HG02938 (cell line): ENCODE measurements around the gene SLC13A2.

Experiments
- ATAC-seq: cut with Tn5 transposase; IDR thresholded peaks from one replicate; pipeline ENCODE4 v1.9.1; 2021; ENCODE audit warnings: mild to moderate bottlenecking, moderate library complexity; ENCODE audit not compliant: unreplicated experiment

Gene SLC13A2

DNA sequence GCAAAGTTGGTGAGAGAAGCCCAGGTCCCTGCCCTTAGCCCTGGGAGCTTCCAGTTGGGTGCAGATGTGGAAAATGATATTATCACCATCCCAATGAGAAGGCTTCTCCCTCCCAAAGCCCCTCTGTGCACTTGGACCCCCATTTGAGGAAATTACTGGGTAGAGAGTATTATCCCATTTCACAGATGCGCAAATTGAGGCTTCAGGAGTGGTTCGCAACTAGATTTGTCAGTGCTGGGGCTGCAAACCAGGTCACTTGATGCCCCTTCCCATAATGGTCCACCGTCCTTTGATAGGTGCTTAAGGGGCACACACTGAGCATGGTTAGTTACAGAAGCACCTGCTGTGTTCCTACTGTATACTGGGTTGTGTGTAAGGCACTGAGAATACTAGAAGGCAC is 18.4 kb downstream of the SLC13A2 start:
- no peak for ATAC-seq

DNA sequence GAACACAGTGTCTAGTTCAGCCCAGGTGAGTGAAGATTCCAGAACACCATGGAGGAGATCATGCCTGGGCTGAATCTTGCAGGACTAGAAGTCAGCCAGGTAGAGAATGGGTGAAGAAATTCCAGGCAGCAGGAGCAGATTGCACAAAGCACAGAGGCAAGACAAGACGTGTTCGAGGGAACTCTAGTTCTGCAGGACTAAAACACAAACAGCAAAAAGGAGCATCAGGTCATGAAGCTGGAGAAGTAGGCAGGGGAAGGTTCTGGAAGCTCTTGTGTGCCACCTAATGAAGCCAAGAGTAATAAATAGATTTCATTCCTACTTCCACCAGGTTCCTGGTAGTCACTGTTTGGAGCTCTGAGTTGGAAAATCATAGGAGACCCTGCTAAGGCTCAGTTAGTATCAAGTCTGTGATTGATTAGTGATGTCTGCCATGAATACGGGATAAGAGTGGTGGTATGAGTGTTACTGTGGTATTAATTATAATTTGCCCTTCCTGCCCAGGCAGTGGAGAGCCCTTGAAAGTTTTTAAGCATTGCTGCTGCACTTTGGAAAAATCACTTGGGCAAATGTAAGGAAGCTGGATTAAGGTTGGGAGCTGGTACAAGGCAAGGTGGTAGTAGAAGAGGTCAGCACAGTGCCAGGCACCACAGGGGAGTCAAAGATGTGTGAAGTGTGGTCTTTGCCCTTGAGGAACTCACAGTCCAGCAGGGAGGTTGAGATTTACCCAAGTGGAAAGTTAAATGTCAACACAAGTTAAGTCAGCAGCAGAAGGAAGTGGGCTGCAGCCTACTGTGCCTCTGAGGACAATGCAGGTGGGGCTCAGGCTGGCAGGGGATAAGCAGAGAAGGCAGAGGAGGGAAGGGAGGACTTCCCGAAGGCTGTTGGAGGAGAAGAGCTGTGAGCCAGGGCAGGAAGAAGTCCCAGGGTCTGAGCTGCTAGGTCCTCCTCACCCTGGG is 19.2 kb downstream of the SLC13A2 start:
- ATAC-seq, result no peak

DNA sequence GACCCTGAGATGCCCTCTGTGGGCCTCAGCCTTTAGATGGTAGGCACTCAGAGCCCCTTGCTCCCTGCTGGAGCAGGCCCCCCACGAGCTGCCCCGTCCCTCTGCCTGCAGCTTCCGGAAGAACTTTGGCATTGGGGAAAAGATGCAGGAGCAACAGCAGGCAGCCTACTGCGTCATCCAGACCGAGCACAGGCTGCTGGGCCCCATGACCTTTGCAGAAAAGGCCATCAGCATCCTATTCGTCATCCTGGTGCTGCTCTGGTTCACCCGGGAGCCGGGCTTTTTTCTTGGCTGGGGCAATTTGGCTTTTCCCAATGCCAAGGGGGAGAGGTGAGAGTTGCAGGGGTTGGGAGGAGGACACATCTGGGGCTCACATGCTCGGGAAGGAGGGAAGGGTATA is 20.0 kb downstream of the SLC13A2 start:
- no peak for ATAC-seq

DNA sequence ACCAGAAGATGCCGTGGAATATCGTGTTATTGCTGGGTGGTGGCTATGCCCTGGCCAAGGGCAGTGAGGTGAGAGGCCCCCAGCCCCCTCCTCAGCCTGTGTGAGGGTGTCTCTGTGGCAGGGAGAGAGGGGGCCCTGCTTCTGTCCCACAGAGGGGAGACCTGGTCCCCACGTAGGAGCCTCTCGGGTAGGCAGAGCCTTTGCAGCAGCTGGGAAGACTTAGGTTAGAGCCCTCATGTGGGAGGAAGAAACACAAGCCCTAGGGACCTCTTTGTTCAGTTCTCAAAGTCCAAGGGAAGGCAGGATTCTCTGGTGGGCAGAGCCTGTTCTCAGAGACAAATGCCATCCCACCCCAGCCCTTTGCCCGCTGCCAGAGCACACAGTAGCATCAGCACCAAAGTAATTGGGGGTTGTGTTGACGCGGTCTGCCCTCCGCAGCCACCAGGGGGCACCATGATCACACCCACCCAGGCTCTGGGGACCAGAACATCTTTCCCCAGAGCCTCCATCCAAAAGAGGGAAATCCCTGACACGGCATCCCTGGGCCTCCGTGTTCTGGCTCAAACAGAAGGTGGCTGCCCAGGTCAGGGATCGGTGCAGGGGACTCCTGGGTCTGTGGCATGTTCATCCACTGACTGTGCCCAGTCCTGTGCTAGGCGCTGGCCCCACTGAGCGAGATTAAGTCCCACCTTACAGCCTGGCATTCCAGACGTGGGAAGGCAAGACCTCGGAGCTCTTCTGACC is 21.2 kb downstream of the SLC13A2 start:
- ATAC-seq, result no peak

DNA sequence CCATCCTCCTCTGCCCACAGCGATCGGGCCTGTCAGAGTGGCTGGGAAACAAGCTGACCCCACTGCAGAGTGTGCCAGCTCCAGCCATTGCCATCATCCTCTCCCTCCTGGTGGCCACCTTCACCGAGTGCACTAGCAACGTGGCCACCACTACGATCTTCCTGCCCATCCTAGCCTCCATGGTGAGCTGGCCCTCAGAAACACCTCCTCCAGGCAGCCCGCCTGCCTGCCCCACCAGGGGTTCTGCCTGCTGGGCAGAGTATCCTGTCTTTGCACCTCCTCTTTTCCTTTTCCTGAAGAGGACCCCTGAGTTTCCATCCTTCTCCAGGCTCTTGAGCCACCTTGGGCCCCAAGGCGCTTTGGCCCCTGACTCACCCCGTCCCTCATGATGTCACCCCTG is 22.2 kb downstream of the SLC13A2 start:
- ATAC-seq, result no peak

DNA sequence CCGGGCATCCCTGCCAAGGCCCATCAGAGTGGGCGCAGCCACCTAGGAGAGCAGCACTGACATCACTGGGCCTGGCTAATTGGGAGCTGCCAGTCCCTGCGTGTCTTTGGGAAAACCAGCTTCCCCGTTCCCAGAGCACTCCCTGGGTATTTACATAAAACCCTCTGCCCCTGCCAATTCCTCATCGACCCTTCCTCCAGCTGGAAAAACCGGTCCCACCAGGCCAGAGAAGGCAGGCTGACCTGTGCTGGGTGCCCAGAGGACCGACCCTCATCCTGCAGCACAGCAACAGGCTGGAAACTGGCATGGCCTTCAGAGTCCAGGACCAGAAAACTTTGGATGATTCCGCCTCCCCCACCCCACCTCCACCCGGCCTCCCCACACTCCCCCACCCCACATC is 24.5 kb downstream of the SLC13A2 start:
- no peak for ATAC-seq

DNA sequence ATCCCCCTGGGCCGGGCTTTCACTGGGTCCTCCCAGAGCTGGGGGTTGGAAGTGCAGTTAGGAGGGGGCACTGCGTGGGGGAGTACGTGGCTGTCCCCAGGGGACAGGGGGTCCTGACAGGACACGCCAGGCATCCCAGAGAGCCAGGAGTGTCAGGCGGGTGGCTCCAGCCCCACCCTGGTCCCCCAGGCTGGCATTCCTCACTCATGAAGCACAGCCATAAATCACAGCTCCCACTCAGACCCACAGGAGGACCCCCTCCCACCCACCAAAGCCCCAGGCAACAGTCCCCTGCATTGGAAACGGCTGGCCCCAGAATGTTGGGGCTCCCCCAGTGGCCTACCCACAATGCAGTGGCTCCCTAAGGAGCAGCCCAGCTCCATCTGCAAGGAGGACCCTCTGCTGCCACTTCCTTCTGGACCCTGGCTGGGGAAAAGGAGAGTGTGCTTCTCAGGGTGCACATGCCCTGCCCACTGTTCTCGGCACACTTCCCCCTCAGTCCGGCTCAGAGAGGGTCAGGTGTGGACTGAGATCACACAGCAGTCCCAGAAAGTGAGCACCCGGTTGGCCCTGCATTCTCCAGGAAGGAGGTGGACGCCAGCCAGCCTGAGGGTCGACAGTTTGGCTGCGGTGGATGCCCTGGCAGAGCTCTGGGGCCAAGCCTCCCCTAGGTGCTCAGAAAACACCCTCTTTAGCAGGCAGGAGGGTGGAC is 25.4 kb downstream of the SLC13A2 start:
- ATAC-seq, result no peak

DNA sequence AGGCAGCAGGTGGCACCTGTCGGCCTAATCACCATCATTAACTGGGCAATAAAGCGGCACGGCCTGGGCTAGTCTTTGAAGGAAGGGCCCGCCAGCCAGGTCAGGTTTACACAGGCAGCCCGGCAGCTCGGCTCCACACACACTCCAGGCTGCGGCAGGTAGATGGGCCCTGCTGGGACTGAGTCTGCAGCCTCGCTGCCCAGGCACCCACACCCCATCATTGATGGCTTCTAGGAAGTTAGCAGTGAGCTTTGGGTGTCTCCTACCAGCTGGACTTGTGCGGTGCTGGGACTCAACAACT is 25.9 kb downstream of the SLC13A2 start:
- ATAC-seq, result no peak

DNA sequence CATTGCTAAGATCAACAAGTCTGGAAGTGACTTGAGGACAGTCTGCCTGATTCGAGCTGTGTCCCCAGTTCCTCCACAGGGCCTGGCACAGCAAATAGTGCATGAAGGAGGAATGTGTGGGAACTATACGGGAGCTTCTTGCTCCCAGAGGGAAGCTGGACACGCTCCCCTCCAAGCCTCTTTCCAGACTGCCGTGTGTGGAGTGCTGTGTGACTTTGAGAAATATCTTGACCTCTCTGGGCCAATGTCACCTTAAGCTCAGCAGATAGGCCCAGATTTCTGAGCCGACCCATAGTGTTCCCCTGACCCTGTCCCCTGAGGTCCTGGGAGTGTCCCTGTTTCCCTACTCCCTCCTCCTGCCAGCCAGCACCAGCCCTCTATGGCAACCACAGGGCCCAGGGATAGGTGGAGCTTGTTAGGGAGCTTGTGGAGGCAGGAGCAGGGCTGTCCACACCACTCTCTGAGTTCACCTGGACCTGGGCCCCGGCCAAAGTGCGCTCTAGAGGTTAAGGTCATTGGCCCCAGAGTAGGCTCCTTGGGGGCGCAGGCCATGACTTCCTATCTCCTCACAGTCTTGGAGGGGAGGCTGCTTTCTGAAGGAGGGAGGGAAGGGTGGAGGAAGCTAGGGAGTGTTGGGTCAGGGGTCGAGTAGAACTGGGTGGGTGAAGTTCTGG is 26.4 kb downstream of the SLC13A2 start:
- no peak for ATAC-seq

DNA sequence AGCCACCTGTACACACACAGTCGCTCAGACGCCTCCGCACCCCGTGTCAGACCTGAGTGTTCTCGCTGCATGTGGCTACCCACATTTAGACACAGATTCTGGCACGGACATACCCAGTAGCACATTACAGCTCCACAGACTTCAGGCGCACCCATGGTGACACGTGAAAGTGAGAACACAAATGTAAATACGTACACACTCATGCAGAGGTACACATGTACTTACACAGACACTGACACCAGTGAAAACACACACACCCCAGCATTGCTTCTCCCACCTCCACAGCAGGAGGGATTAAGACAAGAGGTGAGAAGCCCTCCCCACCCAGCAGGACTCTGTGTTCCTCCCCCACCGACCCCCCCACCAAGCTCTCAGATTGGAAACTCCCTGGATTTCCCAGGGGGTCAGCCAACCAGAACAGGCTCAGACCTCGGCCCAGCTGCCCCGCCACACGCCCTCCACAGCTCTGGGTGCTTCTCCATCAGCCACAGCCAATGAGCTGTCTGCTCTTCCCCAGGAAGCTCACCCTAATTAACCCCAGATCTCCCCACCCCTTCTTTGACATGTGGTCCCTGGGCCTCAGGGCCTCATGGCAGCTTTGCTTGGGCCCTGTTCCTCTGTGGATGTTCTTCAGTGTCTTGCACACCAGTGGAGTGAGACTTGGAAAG is 27.4 kb downstream of the SLC13A2 start:
- no peak for ATAC-seq

DNA sequence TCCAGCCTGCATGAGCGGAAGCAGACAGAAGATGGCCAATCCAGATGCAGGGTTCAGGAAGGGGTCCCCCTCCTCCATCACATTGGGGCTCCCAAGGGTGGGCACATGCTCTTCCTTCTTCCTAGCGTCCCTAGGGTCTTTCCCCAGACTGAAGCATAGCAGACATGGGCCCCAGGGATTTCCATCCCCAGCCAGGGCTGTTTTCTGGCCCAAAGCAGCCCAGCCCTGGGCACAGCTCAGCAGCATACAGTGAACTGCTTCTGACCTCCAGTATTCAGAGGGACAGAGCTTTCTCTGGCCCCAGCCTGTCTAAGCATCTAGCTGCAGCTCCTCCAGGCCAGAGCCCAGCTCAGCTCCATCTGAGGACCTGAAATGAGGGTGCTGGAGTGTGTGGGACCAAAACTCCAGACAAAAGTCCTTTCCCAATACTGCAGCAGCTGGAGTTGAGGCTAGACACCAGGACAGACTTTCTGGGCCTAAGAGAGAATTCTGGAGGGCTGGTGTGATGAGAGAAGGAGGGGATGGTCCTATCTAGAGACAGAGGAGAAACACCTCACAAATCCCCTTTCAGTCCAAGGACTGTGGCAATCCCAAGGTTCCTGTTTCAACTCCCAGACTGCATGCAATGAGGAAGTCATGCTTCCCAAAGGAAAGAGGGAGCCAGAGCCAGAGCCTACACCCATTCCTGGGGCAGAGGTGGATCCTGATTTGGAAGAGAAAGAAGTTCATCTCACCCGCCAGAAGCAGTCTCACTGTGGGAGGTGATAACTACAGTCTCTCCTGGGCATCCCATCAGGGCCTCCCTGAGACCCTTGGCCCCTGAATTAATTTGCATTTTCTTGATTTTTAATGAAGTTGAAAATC is 28.2 kb downstream of the SLC13A2 start:
- ATAC-seq, result no peak

DNA sequence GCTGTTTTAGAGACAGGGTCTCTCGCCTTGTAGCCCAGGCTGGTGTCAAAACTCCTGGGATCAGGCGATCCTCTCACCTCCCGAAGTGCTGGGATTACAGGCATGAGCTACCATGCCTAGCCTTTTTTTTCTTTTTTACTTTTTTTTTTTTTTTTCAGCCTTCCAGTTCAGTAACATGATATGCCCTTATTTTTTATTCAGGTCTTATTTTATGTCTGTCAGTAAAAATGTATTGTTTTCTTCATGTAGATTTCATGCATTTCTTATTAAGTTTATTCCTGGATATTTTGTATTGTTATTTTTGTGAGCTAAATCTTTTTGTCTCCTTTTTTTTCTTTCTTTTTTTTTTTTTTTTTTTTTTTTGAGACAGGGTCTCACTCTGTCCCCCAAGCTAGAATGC is 30.0 kb downstream of the SLC13A2 start:
- no peak for ATAC-seq

DNA sequence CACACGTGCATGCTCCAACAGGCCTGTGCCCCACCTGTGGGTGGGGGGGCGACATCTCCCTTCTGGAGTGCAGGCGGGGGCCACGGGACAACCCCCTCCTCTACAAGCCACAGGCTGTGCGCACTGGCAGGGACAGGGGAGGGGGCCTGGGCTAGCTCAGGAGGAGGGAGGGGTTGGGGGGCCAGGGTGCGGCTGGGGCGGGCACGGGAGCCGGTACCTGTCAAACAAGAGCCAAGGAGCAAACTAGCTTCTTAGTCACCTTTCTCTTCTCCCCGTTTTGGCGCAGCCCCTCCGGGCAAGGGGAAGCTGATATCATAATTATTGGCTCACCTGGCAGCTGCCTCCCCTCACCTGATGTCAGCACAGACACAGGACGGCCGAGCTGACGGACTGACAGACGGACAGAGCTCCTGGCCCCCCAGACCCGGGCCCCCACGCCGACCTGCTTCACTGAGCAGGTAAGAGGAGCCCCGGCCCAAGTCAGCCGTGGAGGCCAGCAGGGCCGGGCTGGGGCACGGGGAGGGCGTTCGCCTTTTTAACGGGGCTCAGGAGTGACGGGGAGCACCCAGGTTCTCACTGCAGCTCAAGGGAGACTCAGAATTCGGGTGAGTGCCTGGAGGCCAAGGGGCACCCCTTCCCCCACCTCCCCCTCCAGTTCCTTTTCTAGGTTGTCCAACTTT is 32.7 kb downstream of the SLC13A2 start, which contains the start of gene FOXN1:
Gene FOXN1, plus strand, starts transcription at position 363 of the 680 bp plus-strand sequence. CDS start 17,622 bp downstream, outside the sequence.
- no peak for ATAC-seq

DNA sequence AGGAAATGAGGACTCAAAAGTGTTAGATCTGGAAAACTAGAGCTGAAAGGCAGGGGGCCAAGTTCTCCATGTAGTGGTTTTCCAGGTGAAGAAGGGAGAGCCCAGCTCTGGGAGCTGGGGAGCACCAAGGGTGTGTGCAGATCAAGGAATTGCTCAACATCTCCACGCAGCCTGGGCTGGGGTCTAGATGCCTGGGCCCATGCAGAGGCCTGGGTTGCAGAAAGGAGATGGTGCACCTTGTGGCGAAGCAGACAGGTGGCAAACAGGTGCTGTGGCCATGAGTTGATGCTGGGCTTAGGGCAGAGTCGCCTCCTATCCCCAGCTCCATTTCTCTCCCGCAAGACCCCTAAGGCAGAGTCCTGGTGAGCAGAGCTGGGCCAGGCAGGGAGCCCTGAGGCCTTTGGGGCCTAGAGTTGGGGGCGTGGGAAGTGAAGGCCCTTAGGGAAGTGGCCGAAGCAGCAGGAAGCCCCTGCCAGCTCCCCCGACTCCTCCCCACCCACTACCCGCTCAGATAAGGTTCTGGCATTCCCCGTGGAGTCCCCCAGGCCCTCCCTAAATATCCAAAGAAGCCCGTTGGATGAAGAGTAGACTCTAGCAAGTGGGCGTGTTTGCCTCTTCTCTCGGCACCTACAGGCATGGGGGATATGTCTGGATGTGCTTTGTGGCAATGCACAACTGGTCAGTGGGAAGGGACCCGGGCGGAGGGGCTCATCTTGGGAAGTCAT is 33.5 kb downstream of the SLC13A2 start:
- ATAC-seq, result no peak

DNA sequence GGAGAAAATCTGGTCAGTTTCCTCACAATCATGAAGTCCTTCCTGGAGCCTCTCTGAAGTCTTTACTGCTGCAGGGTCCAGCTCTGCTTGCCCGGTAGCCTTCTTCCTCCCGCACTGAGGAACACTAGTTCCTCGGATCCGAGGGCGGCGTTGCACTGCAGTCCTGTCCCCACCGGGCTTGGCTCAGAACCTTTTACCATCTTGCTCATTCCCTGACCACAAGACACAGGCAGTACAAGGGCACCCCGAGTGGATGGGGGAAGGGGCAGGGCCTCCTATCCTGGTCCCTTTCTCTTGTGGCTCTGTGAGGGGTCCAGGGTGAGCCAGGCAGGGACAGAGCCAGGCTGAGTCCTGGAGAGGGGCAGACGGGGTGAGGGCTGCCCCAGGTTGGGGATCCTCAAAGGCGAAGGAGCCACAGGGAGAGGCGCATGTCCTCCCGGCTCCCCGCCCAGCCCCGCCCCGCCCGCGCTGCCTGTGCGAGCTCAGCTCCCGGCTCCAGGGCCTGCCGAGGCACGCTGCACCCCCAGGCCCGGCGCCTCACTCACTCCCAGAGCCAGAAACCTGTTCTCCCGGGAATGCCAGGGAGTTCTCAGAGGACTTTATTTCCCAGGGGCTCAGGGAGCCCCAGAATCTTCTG is 34.2 kb downstream of the SLC13A2 start:
- no peak for ATAC-seq

DNA sequence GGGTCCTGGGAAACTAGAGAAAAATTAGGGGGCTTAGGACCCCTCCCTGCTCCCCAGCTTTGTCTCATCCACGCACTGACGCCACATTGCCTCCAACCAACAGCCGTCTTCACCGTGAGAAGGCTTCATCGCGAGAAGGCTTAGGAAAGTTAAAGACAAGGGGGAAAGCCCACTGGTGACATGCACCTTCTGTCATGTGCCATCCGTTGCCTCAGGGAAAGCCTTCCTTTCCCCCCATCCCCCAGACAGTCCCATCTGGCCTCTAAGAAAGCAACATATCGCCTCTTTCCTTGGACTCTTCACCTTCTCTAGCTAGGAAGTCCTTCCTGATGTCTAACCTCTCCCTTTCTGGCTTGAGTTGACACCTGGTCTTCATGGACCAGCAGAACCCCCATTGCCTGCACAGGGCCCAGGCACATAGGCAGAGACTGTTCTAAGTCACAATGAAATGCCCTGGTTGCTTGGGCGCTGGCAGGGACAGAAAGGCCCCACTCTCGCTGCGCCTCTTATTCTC is 34.8 kb downstream of the SLC13A2 start:
- ATAC-seq, result no peak

DNA sequence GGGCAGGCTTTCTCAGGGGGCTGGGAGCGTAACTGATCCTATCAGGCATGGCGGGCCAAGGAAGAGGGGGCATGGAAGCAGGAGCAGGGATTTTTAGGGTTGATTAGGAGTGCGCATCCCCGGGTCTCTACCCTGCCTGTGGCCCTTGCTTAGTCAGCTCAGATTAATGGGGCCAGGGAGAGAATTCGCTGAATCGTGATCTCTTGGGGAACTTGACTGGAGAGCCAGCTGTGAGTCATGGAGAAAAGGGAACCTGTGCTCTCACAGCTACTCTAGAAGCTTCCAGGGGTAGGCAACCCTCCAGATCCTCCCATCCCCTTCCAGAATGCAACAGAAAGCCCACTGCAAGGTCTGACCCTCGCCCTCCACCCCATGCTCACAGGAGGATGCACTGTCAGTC is 36.3 kb downstream of the SLC13A2 start:
- no peak for ATAC-seq
